ENCODE measurements around the gene FER1L5. TPM values are rescaled to one million over a fixed set of nuclear protein-coding genes. Genes with fewer than 3 reads are reported as not detected.

FER1L5 gene
- total RNA-seq, 1 experiment from 2014 or later, result 0.07 TPM

GRCh38 chr2:96699021-96699420, 56.5 kb downstream of the FER1L5 start:
- no peak for DNase-seq
- ChIA-PET POLR2A (no interaction called here), CTCF (no interaction called here)
- H3K4me3 Mint-ChIP-seq (ENCODE audit: unreplicated experiment), result no peak overlapping the region
- no peak overlapping the region for H3K27ac Mint-ChIP-seq (ENCODE audit: unreplicated experiment)
- no peaks in the 10 kb centered on the region for H3K4me1 Mint-ChIP-seq (ENCODE audit: low read depth, unreplicated experiment)
- H3K36me3 Mint-ChIP-seq (ENCODE audit: insufficient read depth, unreplicated experiment), result peaks cover 2% of the 10 kb centered on the region
- TF ChIP-seq CTCF (IDR thresholded peaks at IDR 0.05; ENCODE audit: insufficient read depth in 1 of 2, low read depth in 1 of 2, low read length in 1 of 2, severe bottlenecking in 1 of 2, unreplicated experiment in 1 of 2), result no peak
- no peaks in the 10 kb centered on the region for H3K27me3 Mint-ChIP-seq (ENCODE audit: insufficient read depth, unreplicated experiment)
- H3K4me3 ChIP-seq (ENCODE audit: low read depth, low read length), result no peak overlapping the region
- H3K9me3 Mint-ChIP-seq (ENCODE audit: unreplicated experiment), result no peaks in the 10 kb centered on the region
- H3K4me1 ChIP-seq, result no peaks in the 10 kb centered on the region
- no TSS peak for BruUV-seq (replicated peaks)
- no peaks in the 10 kb centered on the region for H3K9me3 ChIP-seq
- intact Hi-C loops (cut with micrococcal nuclease; ENCODE audit: unreplicated experiment), result no loop called here
- H3K36me3 ChIP-seq (ENCODE audit: control insufficient read depth, insufficient read depth, low read length), result no peaks in the 10 kb centered on the region
- no peaks in the 10 kb centered on the region for H3K27me3 ChIP-seq (replicated peaks; ENCODE audit: control insufficient read depth, insufficient read depth, low read length)

GRCh38 chr2:96699621-96700020, 57.1 kb downstream of the FER1L5 start:
- Mint-ChIP-seq H3K4me3 (ENCODE audit: unreplicated experiment) (no peak overlapping the region), H3K27ac (ENCODE audit: unreplicated experiment) (no peak overlapping the region), H3K4me1 (ENCODE audit: low read depth, unreplicated experiment) (no peaks in the 10 kb centered on the region), H3K9me3 (ENCODE audit: unreplicated experiment) (no peaks in the 10 kb centered on the region), H3K36me3 (ENCODE audit: insufficient read depth, unreplicated experiment) (peaks cover 8% of the 10 kb centered on the region), H3K27me3 (ENCODE audit: insufficient read depth, unreplicated experiment) (no peaks in the 10 kb centered on the region)
- intact Hi-C loops (cut with micrococcal nuclease; ENCODE audit: unreplicated experiment), result no loop called here
- ChIA-PET CTCF (no interaction called here), POLR2A (no interaction called here)
- no peak for DNase-seq
- Histone ChIP-seq H3K4me3 (ENCODE audit: low read depth, low read length) (no peak overlapping the region), H3K4me1 (no peaks in the 10 kb centered on the region), H3K36me3 (ENCODE audit: control insufficient read depth, insufficient read depth, low read length) (no peaks in the 10 kb centered on the region), H3K9me3 (no peaks in the 10 kb centered on the region), H3K27me3 (replicated peaks; ENCODE audit: control insufficient read depth, insufficient read depth, low read length) (no peaks in the 10 kb centered on the region)
- TF ChIP-seq CTCF (IDR thresholded peaks at IDR 0.05; ENCODE audit: insufficient read depth in 1 of 2, low read depth in 1 of 2, low read length in 1 of 2, severe bottlenecking in 1 of 2, unreplicated experiment in 1 of 2), result no peak
- BruUV-seq (replicated peaks), result no TSS peak

- CTCF ChIA-PET, result no interaction called here
- Histone ChIP-seq H3K4me1 (no peaks in the 10 kb centered on the region), H3K36me3 (ENCODE audit: control insufficient read depth, insufficient read depth, low read length) (no peaks in the 10 kb centered on the region), H3K27me3 (replicated peaks; ENCODE audit: control insufficient read depth, insufficient read depth, low read length) (no peaks in the 10 kb centered on the region), H3K9me3 (no peaks in the 10 kb centered on the region), H3K4me3 (ENCODE audit: low read depth, low read length) (no peak overlapping the region)
- intact Hi-C loops (cut with micrococcal nuclease; ENCODE audit: unreplicated experiment), result no loop called here
- Mint-ChIP-seq H3K27ac (ENCODE audit: unreplicated experiment) (no peak overlapping the region), H3K27me3 (ENCODE audit: insufficient read depth, unreplicated experiment) (no peaks in the 10 kb centered on the region), H3K9me3 (ENCODE audit: unreplicated experiment) (no peaks in the 10 kb centered on the region), H3K4me3 (ENCODE audit: unreplicated experiment) (no peak overlapping the region), H3K4me1 (ENCODE audit: low read depth, unreplicated experiment) (no peaks in the 10 kb centered on the region), H3K36me3 (ENCODE audit: insufficient read depth, unreplicated experiment) (peaks cover 12% of the 10 kb centered on the region)
- no peak for DNase-seq
- no peak for TF ChIP-seq CTCF (IDR thresholded peaks at IDR 0.05; ENCODE audit: insufficient read depth in 1 of 2, low read depth in 1 of 2, low read length in 1 of 2, severe bottlenecking in 1 of 2, unreplicated experiment in 1 of 2)
- POLR2A ChIA-PET, result no interaction called here
- BruUV-seq (replicated peaks), result no TSS peak
Measured at GRCh38 chr2:96700086-96700485, 57.5 kb downstream of the FER1L5 start.

Measured in Caco-2 (cell line).